GM19468 (cell line): ENCODE results near the gene WNT9B.
"Not testable (repeated sequence)": the region's sequence is repeated elsewhere in the genome, so short reads cannot be mapped to it uniquely, and the experiment has no call there.

Source experiments
- ATAC-seq: cut with Tn5 transposase; IDR thresholded peaks from one replicate; pipeline ENCODE4 v1.9.1; 2021; ENCODE audit warnings: mild to moderate bottlenecking, moderate library complexity, moderate number of reproducible peaks; ENCODE audit not compliant: unreplicated experiment; ENCODE audit errors: extremely low read depth

The WNT9B gene

DNA sequence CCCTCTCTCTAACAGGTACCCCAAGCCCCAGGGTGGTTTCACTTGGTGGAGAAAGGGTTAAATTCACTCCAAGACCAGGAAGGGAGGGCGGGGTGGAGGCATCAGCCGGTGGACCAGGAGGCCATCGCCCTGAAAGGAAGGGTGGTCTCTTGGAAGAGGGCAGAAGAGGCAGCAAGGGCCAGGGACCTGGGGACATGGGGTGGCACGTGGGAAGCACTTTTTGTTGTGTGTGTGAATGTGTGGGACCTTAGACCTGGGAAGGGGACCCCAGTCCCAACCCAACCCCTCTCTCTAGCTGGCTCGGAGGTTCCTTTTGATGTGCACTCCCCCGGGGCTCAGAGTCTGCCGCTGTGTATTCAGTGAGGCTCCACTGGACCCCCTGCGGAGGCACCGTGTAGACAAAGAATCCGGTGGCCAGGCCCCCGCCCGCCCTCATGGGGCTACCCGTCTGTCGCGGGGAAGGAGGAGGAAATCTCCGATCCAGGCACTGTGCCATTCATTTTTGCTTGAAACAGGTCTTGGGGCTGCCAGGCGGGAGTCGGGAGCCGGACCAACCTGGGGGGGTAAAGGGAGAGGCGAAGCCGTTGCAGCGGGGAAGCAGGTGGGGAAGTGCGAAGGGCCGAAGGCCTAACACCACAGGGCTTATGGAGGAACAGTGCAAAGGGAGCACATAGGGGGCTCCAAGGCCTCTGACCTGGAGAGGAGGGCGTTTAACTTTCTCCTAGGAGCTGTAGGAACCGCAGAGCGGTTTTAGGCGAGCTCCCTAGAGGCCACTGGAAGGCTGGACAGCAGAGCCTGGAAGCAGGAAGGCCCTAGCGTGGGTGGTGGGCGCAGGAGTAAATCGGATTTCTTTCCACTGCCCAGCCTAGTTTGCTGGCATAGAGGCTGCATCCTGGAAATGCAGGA lies 29.6 kb upstream of the WNT9B start:
- ATAC-seq = no peak

DNA sequence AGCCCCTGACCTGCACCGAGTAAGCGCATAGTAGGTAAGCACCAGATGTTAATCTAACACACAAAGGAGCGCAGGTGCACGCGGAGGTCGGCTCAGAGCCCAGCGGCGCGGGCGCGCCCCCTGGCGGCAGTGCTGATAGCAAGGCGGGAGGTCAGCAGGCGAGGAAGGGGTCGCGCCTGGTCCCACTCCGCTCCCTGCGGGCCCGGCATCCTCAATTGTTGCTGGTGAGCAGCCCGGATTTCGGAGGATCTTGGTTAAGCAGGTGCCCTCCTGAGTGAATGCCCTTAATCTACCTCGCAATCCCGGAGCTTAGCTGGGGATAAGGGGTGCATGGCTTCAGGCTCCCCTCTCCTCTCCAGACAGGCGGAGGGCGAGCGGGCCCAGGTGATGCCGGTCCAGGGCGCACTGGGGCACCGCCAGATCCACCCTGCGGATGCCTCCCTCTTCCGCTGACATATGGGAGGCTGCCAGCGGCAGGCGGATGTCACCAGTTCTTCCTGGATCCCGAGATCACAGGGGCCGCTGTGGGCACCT lies 28.9 kb upstream of the WNT9B start:
- ATAC-seq = no peak

DNA sequence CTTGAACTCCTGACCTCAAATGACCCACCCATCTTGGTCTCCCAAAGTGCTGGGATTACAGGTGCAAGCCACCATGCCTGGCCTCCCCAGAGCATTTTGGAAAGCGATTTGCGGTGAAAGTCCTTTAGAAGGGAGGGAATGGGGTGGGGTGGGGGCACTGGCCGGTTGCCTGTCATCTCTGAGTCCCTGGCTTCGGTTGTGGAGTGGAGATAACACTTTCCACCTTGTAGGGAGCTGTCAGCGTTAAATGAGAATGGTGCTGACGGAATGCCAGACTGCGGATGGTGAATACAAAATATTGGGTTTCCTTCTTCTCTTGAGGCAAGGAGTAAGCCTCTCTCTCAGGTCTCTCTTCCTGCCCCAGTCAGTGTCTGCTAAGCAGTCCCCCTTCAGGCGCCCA lies 27.7 kb upstream of the WNT9B start:
- no peak for ATAC-seq

DNA sequence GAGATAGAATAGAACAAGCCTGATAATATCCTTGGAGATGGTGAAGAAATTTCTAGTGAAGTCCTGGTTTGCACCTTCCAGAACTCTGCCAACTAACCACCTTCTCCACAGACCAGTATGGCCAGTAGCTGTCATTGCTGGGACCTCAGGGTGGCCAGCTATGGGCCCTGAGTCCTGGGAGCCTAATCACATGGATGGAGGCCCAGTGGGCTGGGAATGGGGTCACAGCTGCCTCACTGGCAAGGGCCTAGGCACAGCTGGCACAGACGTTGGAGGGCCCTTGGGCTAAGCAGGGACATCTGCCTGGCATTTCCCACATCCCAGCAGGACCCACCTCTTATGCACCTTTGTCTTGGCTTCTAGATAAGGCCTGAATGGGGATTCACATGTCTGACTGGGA lies 25.3 kb upstream of the WNT9B start:
- ATAC-seq = no peak

DNA sequence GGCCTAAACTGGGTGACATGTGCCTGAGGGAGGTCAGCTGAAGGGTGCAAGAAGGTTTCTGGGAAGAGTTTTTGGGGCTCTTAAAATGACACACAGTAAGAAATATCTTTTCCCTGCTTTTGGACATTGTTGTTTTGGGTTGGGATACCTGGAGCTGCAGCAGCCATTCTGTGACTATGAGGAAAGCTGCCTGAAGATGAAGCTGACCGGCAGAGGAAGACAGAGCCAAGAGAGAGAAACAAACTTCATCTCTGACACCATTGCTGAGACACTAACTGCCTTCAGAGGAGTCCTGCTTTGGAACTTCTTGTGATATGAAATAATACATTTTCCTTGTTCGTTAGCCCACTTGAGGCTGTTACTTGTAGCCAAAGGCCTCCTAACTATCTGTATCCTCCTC lies 24.1 kb upstream of the WNT9B start:
- no peak for ATAC-seq

DNA sequence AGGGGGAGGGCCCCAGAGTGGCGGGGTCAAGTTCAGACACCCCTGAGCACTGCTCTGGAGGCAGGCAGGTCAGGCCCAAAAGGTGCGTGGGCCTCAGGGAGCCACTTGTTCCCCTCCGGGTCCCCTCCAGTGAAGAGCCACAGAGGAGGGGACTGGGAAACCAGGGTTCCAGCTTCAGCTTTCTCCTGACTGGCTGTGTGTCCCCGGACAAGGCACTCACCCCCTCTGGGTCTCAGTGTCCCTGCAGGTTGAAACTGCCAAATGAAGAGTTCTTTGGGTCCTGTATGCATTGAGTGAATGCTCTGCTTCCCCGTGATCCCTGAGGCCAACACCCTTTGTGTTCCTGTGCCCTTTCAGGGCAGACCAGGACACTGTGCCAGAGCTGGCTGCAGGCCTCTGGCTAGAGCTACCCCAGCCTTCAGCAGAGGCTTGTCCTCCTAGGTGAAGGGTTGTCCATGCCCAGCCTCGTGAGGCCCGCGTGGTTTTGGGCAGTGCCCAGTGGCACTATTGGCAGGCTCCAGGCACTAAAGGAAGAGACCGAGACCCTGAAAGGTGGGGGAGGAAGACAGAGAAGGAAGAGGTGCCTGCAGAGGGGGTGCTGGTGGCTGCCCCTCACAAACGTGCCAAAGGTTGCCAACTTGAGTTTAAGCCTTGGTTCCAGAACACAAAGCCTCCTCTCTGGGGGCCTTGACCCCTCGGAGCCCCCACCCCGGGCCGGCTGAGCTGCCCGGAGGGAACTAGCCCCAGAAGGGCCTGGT lies 19.6 kb upstream of the WNT9B start:
- no peak for ATAC-seq

DNA sequence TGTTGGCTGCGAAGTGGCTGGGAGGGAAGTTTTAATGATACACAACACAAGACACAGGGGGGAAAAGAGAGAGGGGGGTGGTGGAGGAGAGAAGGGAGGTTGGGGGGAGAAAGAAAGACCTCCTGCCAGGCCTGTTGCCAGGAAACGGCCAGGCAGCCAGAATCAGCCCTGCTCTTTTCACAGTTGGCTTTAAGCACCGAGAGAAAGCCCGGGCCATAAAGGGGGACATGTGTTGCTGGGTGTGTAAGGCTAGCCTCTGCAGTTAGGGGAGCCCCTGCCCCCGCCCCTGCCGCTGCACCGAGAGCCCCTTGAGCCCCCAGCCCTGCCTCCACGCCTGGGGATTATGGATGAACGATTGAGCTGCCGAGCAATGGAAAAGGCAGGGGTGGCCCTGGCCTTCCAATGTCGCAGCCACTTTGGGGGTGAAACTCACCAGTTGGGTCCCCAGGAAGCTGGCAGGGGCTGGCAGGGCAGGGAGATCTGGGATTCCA lies 19.0 kb upstream of the WNT9B start:
- no peak for ATAC-seq

DNA sequence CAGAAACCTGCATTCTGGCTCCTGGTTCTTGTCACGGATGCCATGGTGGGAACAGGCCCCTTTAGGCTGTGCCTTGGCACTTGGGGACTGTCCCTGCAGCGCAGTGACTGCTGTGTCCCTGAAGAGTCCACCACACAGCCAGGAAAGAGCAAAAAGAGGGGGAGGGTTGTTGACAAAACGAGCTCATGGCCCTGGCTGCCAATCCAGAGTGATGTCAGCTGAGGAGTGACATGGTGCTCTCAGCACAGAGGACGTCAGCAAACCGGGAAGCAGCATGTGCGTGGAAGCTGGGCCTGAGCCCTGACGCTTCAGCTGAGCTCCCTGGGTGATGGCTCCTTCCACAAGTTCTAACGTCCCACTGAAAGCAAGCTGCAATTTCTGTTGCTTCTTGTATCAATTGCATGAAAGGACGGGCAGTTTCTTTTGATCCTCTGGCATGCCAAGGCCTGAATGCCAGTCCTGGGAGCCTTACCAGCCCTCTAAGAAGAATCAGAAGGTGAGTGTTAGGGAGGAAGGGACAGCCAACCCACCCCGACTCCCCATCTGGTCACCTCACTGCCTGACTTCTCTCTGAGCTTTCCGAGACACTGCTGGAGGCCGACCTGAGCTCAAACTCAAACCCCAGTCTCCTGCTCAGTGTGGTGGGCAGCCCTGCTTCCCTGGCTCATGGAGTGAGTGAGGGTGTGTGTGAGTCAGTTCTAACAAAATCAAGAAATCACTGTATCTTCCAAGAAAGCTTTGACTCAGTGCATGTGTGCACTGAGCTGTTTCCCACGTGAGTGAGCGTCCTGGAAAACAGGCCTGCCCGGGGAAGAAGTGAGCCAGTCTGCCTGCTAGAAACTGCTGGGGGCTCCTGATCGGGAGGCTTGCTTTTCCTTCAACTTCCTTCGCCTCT lies 18.2 kb upstream of the WNT9B start:
- ATAC-seq = no peak

DNA sequence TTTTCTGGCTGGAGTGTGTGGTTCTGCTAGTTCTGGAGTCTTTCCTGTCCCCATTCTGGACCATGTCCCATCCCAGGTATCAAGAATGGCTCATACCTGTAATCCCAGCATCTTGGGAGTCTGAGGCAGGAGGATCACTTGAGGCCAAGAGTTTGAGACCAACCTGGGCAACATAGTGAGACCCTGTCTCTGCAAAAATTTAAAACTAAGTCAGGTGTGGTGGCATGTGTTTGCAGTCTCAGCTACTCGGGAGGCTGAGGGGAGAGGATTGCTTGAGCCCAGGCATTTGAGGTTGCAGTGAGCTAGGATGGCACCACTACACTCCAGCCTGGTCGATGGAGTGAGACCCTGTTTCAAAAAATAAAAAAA lies 17.6 kb upstream of the WNT9B start:
- ATAC-seq = no peak

DNA sequence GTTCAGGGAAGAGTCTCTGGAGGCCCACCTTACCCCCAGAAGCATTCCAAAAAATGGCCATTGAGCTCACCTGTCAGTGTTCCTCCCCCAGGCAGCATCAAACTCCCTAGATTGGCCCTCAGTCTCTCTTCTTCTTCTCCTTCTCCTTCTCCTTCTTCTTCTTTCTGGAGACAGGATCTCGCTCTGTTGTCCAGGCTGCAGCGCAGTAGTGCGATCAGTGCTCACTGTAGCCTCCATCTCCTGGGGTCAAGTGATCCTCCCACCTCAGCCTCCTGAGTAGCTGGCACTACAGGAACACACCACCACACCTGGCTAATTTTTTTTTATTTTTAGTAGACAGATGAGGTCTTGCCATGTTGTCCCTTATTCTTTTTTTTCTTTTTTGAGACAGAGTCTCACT lies 16.5 kb upstream of the WNT9B start:
- ATAC-seq = no peak

DNA sequence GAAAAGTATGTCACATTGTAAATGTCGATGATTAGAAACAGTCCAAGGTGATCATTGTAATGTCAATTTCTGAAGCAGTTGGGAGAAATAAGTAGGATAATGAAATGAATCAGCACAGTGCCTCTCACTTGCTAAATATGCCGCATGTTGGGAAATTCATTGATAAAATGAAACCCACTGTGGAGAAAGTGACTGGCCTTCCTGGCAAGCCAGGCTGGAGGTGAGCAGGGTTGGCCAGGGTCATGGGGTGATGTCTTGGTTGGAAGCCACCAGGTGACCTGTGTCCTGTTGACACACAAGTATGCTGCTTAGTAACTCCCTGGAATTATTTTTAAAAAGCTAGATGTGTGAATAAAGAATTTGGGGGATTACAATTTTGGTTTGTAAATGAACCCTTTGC lies 14.9 kb upstream of the WNT9B start:
- no peak for ATAC-seq

DNA sequence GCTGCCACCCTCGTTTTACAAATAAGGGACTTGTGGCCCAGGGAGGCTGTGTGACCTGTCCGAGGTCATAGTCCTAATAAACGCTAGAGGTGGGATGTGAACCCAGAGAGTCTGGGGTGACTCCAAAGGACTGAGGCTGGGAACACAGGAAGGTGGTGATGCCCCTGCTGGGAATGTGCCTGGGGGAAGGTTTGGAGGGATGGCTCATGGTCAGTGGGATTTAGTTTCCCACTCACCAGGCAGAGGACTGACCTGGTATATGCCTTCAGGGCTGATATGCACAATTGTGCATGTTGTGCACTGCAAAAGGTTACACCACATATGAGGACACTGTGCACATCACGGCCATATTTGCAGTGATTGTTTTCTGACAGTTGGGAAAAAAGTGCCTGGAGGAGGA lies 13.9 kb upstream of the WNT9B start:
- no peak for ATAC-seq

DNA sequence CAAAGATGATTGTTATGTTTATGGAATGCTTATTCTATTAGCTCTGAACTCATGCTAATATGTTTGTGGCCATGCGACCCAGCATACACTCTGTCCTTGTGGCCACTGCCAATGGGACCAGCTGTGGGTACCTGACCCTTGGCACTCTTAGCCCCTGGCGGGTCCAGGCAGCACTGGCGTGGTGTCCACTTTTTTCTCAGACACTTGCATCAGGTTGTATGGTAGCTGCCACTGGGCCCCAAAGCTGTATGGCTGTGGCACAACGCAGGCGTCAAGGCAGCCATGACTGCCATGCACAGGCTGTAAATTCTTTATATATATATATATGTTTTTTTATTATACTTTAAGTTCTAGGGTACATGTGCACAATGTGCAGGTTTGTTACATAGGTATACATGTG lies 12.2 kb upstream of the WNT9B start:
- no peak for ATAC-seq

DNA sequence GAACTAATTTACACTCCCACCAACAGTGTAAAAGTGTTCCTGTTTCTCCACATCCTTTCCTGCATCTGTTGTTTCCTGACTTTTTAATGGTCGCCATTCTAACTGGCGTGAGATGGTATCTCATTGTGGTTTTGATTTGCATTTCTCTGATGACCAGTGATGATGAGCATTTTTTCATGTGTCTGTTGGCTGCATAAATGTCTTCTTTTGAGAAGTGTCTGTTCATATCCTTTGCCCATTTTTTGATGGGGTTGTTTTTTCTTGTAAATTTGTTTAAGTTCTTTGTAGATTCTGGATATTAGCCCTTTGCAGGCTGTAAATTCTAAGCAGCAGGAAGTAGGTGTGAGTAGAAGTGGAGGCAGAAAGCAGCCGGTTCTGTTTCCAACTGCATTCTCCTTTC lies 10.8 kb upstream of the WNT9B start:
- not testable (repeated sequence) for ATAC-seq

DNA sequence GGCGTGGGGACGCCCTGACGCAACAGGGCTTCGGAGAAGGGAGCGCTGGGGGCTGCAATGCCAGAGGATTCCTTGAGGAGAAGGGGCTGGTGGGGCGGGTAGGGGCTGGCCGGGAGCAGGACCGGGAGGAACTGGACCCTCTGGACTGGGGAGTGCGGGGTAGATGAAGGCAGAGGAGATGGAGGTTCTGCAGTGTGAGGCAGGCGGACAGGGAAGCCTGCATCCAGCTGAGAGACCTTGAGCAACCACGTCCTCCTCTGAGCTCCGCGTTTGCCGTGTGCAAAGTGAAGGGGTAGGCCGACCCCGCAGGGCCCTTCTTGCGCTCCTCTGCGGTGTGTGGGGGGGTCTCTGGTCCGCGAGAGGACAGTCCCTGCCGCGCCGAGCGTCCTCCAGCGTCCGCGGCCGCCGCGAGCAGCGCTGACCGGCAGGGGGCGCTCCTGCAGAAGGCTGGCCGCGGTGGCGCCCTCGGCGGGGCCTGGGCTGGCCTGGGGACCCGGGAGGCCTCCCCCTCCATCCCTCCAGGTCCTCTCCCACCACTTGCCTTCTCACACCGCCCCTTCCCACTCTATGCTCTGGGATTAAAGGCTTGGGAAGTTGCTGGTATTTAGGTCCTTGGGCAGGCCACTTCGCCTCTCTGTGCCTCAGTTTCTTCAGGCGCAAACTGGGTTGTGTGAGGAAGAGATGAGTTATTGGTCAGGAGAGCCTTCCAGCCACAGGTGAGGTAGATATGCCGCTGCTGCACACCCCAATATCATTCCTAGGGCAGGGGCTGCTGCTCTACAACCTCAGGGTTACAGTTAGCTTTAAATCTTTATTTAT lies 9.6 kb upstream of the WNT9B start:
- no peak for ATAC-seq

DNA sequence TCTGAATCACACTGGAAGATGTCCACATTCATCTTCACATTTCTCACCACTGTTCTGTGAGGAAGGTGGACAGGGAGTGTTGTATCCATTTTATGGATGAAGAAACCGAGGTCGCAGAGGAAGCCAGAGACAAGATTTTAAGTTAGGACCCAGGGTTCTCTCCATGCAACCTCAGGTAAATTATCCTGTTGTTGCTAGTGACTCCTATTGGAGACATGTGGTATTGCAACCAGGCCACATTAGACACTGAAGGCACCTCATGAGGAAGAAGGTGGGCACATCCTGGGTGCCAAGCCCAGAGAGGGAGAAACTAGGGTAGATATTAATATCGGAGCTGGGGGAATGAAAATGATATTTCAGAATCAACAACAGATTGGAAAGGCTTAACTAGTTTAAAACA lies 8.5 kb upstream of the WNT9B start:
- ATAC-seq = no peak

DNA sequence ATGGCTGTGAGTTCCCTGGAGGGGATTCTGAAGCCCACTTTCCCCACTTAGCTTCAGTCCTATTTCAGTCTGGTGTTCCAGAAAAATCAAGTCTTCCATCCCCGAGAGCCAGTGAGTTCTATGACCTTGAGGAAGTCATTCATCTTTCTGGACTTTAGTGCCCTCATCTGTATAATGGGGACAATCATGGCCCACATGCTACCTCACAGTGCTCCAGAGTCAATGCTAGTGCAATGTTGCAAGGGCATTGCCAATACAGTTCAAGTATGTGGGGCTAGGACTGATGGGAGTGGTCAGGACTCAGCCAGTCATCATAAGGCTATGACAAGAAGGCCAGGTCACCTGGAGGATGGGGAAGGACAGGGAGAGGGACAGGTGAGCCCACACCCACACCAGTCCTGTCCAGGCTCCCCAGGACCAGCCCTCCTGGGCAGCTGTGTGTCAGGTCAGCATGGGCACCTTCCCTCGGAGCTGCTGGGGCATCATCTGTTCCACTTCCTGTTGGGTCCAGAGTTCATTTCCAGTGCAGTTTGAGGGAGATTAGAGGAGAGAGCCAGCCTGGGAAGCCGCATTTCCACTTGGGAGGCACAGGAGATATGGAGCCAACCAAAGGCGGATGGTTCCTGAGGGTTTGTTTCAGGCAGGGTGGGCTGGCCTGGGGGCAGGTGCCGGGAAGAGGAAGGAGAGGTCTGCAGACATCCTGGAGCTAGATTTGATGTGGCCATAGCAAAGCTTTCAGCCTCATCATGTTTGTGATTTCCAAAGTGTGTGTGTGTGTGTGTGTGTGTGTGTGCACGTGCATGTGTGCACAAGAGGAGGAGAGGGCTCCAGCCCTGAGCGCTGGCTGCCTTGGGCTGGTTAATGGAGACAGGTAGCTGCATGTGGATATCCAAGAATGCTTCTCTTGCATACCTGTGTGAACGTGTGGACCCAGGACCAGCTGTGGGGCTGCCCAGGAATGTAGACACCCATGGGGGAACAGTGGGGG lies 3.9 kb upstream of the WNT9B start:
- ATAC-seq = no peak

DNA sequence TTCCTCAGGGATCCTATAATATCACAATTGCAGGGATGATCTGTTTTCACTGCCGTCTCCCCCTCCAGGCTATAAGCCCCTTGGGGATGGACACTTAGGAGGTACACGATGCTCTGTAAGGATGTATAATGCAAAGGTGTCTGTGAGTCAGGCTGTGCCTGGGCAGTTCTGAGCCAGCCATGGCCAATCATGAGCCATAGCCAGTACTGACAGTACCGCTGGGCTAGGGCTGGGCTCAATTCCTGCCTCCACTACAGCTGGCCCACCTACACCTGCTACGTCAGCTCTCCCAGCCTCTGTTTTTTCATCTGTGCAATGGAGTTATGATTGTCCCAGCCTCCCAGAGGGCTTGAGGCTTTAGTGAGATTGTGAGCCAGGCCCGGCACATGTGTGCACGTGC lies 2.8 kb upstream of the WNT9B start:
- ATAC-seq = no peak
